Activated CD8-positive, alpha-beta memory T cell treated with anti-CD3 and anti-CD28 coated beads, Interleukin-2, amount 50 U/mL, for 24 hours (primary cell): ENCODE data around the gene SOX12.

ENCODE experiments used
- DNase-seq: peaks from one replicate; pipeline ENCODE4 v3.0.0-alpha.2; 2020; ENCODE audit errors: extremely low read depth

SOX12 gene

DNA sequence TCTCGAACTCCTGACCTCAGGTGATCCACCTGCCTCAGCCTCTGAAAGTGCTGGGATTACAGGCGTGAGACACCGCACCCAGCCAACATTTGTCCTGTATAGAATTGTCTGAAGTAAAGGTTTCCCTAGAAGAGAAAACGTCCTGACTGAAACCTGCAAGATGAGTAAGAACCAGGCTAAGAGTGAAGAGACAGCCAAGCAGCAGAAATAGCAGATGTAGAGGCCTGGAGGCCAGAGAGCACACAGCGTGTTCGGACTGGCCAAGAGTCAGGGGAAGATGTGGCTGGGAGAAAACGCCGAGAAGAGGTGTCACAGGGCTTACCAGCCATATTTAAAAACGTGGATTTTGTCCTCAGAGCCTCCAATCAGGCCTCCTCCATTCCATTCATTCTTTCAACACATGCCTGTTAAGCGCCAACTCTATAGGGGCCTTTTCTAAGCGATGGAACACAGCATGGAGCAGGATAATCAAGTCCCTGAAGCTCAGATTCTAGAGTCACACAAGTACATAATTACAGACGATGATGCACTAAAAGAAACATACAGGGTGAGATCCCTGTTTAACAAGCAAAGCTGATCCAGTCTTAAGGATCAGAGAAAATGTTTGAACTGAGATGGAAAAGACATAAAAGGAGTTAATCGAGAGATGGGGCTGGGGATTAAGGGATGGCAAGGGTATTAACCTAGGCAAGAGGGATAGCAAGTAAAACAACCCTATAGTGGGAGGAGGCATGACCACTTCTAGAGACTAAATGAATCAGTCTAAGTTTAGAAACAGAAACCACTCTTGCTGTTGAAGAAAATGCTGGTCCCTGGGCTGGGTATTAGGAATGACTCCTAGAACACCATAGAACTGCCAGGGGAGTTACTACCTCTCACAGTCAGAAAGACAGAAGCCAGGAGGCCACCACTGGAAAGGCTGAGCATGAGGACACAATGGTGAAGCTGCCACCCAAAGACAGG lies 23.2 kb upstream of the SOX12 start:
- DNase-seq, result no peak

- DNase-seq, result no peak
Measured at GRCh38 chr20:305745-306144, 19.6 kb upstream of the SOX12 start.

DNA sequence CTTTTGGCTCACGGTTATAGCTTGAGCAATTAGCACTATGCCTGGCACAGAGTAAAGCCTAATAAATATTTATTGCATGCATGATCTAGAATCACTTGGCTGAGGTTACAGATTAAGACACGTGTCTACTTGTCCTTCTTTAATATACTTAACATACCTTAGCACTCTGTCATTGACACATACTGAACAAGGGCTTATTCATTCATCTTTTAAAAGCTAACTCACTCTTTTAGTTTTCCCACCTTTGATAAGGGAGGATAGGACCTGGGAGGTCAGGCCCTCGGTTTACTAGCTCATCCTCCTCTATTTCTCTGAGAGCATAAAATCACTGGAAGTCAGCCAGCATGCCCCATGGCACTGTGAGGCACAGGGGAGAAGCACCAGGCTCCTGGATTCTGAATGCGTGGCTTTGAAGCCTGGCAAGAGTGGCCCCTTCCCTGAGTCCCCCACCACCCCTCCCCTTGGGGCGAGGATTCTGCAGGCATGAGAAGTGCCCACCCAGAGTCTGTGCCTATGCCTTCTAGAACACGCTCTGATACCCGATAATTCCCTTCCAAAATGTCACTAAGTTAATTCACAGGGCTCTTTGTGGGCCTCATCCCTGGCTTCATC lies 16.8 kb upstream of the SOX12 start:
- DNase-seq, result no peak

DNA sequence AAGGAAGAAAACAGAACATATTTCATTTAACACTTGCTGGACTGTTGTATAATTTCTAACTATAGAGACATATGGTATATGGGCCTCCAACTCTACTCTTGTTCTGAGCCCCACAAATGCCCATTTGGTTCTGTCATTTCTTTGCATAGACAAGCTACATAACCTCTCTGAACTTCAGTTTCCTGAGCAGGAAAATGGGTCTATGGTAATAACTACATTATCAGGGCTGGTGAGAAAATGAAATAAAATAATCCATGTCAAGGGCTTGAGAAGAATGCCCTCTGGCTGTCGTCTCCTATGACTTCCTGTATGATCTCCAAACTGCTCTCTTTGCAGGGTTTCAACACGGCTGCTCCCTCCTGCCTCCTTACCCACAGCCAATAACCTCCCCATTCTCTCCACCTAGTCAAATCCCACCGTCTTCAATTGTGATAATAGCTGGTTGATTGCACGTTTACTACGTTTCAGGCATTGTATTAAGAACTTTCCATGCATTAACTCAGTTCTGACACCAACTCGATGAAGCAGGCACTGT lies 16.0 kb upstream of the SOX12 start:
- no peak for DNase-seq

DNA sequence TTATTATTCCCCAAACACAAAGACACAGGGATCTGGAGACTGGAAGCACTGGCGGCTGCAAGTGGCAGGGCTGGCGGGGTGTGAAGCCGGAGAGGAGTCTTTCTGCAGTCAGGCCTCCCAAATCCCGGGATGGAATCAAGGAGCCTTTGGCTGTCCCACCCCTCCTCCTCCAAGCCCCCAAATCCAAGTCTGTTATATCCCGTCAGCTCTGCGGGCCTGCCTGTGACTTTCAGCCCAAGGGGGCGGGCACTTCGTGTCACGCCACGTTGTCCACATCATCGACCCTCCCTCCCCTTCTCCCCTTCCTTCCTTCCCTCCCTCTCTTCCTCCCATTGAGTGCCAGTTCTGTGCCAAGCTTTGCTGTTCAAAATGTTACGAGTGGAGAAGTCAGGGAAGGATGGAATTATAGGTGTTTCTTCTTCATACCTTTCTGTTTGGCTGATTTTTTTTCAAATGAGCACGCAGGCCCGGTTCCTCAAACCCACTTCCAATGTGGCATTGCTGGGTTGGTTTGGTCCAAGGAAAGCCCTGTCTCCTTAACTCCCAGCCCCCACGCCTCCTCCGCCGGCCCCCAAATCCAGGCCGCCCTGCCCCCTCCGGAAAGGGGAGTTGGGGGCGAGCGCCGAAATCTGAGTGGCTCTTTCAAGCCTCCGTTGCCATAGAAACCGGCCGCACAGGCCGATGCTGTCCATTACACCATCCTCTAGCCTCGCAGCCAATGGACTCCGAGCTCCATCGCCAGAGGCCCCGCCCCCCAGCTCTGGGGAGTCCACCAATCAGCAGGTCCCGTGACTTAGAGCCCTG lies 15.3 kb upstream of the SOX12 start:
- DNase-seq, result no peak

DNA sequence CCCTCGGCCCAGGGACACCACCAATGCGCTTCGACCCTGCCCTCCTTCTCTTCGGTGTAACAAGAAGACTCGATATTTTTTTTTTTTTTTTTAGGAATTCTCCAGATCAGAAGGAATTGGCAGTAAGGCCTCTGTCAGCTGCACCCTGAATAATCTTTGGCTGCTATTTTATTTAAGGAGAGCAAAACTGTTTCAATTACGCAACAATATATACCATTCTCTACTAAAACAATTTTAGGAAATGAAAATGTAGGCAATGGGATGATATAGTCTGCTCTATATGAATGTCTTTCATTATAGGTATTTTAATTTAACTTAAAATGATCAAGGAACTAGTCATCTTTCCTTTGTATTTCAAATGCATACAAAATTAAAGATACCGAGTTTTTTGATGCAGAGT lies 14.7 kb upstream of the SOX12 start:
- DNase-seq, result no peak

DNA sequence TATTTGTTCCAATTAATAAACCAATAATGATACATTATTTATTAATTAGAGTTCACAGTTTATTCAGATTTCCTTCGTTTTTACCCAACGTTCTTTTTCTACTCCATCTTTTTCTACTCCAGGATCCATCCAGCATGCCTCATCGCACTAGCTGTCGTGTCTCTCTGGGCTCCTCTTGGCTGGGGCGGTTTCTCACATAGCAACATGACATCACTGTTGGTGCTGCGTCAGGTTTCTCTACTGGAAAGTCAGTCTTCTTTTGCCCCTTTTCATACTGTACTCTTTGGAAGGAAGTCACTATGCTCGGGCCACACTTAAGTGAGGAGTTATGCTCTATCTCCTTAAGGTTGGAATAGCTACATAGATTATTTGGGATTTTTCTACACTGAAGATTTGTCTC lies 13.7 kb upstream of the SOX12 start:
- no peak for DNase-seq

- DNase-seq, result no peak
Measured at GRCh38 chr20:312067-312466, 13.3 kb upstream of the SOX12 start.

DNA sequence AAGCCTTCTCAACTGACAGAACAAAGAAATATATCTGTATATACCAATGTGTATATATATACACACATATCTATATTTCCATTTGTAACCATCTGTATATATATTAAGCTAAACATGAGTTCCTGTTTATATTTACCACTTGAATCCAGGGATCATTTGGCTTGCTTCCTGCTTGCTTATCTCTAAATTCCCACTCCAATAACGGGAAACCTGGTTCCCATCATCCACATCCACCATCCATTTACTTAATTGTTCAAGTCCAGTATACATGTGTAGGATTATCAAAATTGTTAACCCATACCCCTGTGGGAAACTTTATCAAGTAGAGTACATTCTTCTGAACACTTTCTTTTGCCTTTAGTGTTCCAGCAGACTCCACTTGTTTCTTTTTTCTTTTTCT lies 12.5 kb upstream of the SOX12 start:
- no peak for DNase-seq

DNA sequence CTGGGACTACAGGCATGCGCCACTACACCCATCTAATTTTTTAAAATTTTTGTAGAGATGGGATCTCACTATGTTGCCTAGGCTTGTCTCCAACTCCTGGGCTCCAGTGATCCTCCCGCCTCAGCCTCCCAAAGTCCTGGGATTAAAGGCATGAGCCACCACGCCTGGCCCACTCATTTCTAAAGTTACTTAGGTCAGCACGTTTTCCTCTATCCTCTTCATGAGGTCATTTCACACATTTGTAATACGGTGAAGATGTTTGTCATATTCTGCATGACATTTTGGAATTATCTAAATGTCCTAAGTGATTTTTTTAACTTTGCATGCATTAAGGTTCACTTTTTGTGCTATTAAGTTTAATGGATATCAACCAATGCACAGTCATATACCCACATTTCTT lies 11.9 kb upstream of the SOX12 start:
- no peak for DNase-seq

GRCh38 chr20:313948-314347 lies 11.4 kb upstream of the SOX12 start:
- no peak for DNase-seq

- no peak for DNase-seq
Measured at GRCh38 chr20:316316-317068, 8.9 kb upstream of the SOX12 start.

DNA sequence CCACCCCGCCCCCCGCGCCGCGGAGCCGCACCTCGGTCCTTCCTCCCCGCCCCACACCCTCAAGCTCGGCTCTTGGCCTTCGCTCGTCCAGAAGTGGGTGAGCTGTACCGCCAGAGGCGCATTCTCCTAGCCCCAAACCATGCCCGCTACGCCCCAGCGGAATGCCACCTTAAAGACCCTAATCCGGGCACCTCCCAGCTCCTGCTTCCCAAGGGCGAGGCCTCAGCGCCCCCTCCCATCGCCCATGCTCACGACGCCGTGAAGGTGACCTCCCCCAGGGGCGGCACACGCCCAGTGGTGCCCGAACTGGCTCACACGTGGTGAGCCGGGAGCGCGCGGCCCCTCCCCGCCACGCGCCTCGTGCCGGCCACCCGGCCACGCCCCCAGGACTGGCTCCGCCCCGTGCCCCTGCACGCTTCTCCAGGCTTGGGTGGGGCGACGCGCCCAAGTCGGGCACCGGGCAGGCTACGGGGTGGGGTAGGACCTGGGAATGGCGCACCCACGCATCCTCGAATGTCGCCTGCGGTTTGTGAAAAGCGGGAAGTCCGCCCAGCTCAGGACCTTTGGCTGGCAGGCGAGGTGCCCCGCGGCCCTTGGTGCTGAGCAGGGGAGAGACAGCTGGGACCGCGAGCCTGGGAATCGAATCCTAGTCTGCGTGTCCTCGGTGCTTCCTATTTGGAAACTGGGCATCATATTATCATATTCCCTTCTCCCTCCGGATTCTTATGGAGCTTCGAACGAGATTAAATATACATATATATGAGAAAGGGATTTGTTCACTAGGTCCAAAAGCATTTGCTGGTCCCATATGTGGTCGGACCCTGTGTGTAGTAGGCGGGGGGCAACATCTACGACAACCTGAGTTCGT lies 941 bp upstream of the SOX12 start:
- peak; percentile 64 for DNase-seq

- no peak for DNase-seq
Measured at GRCh38 chr20:325889-326644, 715 bp downstream of the SOX12 start.

GRCh38 chr20:326645-327185 lies 1.4 kb downstream of the SOX12 start:
- no peak for DNase-seq

- DNase-seq, result peak; percentile 38
Measured at GRCh38 chr20:327186-328026, 2.1 kb downstream of the SOX12 start.

GRCh38 chr20:328027-328974 lies 2.9 kb downstream of the SOX12 start:
- DNase-seq, result no peak
